SK-N-SH treated with all-trans-retinoic acid at 6 μM for 48 hours (cell line): Measurements from ENCODE around the gene SLC29A3.

Experiments
- ATAC-seq: fragments of 200-7000 bp; cut with Tn5 transposase; 3 replicates; pipeline ENCODE4 v1.9.1; 2020; ENCODE audit warnings: mild to moderate bottlenecking, moderate library complexity
- ARNTL ChIP-seq: fragments of 450-650 bp; formaldehyde crosslinking; IDR thresholded peaks from 2 replicates; pipeline ENCODE4 v1.5.0; 2020; ENCODE audit warnings: low read depth, mild to moderate bottlenecking, moderate library complexity, borderline replicate concordance
- CSDC2 ChIP-seq: fragments of 250-450 bp; sonication (Bioruptor Pico); IDR thresholded peaks from 2 replicates; pipeline ENCODE4 v1.5.0; 2020; ENCODE audit warnings: mild to moderate bottlenecking, moderate library complexity
- ESRRG ChIP-seq: fragments of 250-450 bp; sonication (Bioruptor Pico); IDR thresholded peaks from 2 replicates; pipeline ENCODE4 v1.6.1; 2021; ENCODE audit warnings: mild to moderate bottlenecking
- OSR1 ChIP-seq: fragments of 250-450 bp; sonication (Bioruptor Pico); IDR thresholded peaks from 2 replicates; pipeline ENCODE4 v1.8.0; 2022; ENCODE audit warnings: moderate library complexity, mild to moderate bottlenecking, inconsistent platforms
- PPARA ChIP-seq: fragments of 250-450 bp; sonication (Bioruptor Pico); IDR thresholded peaks from 2 replicates; pipeline ENCODE4 v1.5.0; 2020; ENCODE audit warnings: mild to moderate bottlenecking, borderline replicate concordance
- SNAI2 ChIP-seq: fragments of 250-450 bp; sonication (Bioruptor Pico); IDR thresholded peaks from 2 replicates; pipeline ENCODE4 v1.5.0; 2020; ENCODE audit warnings: mild to moderate bottlenecking, moderate library complexity
- TCF4 ChIP-seq: fragments of 250-450 bp; sonication (Bioruptor Pico); IDR thresholded peaks from 2 replicates; pipeline ENCODE4 v1.8.0; 2021; ENCODE audit warnings: mild to moderate bottlenecking, moderate library complexity, borderline replicate concordance
- TOX ChIP-seq: fragments of 250-450 bp; sonication (Bioruptor Pico); IDR thresholded peaks from 2 replicates; pipeline ENCODE4 v1.8.0; 2021; ENCODE audit warnings: mild to moderate bottlenecking, moderate library complexity, borderline replicate concordance
- ZC3H10 ChIP-seq: fragments of 250-450 bp; sonication (Bioruptor Pico); IDR thresholded peaks from 2 replicates; pipeline ENCODE4 v1.5.1; 2021; ENCODE audit warnings: mild to moderate bottlenecking, moderate library complexity
- ZFP3 ChIP-seq: fragments of 250-450 bp; sonication (Bioruptor Pico); IDR thresholded peaks from 2 replicates; pipeline ENCODE4 v1.5.0; 2020; ENCODE audit warnings: mild to moderate bottlenecking, moderate library complexity
- ZFP30 ChIP-seq: fragments of 450-650 bp; formaldehyde crosslinking; IDR thresholded peaks from 2 replicates; pipeline ENCODE4 v1.5.0; 2022; ENCODE audit warnings: mild to moderate bottlenecking, moderate library complexity
- ZNF8 ChIP-seq: fragments of 450-650 bp; formaldehyde crosslinking; IDR thresholded peaks from 2 replicates; pipeline ENCODE4 v1.5.0; 2020; ENCODE audit warnings: mild to moderate bottlenecking, moderate library complexity
- TF ChIP-seq, protein P1 (sequence below): fragments of 250-450 bp; sonication (Bioruptor Pico); IDR thresholded peaks from 2 replicates; pipeline ENCODE4 v1.5.1; 2020; ENCODE audit warnings: low read depth, mild to moderate bottlenecking, moderate library complexity
- TF ChIP-seq, protein P2 (sequence below): fragments of 250-450 bp; sonication (Bioruptor Pico); IDR thresholded peaks from 2 replicates; pipeline ENCODE4 v1.5.0; 2020; ENCODE audit warnings: mild to moderate bottlenecking, moderate library complexity
- TF ChIP-seq, protein P3 (sequence below): fragments of 250-450 bp; sonication (Bioruptor Pico); IDR thresholded peaks from 2 replicates; pipeline ENCODE4 v1.8.0; 2020; ENCODE audit warnings: mild to moderate bottlenecking, moderate library complexity, borderline replicate concordance
- TF ChIP-seq, protein P4 (sequence below): fragments of 250-450 bp; sonication (Bioruptor Pico); IDR thresholded peaks from 2 replicates; pipeline ENCODE4 v1.5.1; 2021; ENCODE audit warnings: mild to moderate bottlenecking, moderate library complexity
- TF ChIP-seq, protein P5 (sequence below): fragments of 250-450 bp; sonication (Bioruptor Pico); IDR thresholded peaks from 2 replicates; pipeline ENCODE4 v1.8.0; 2021; ENCODE audit warnings: low read depth, mild to moderate bottlenecking, moderate library complexity, borderline replicate concordance

SLC29A3 gene

DNA sequence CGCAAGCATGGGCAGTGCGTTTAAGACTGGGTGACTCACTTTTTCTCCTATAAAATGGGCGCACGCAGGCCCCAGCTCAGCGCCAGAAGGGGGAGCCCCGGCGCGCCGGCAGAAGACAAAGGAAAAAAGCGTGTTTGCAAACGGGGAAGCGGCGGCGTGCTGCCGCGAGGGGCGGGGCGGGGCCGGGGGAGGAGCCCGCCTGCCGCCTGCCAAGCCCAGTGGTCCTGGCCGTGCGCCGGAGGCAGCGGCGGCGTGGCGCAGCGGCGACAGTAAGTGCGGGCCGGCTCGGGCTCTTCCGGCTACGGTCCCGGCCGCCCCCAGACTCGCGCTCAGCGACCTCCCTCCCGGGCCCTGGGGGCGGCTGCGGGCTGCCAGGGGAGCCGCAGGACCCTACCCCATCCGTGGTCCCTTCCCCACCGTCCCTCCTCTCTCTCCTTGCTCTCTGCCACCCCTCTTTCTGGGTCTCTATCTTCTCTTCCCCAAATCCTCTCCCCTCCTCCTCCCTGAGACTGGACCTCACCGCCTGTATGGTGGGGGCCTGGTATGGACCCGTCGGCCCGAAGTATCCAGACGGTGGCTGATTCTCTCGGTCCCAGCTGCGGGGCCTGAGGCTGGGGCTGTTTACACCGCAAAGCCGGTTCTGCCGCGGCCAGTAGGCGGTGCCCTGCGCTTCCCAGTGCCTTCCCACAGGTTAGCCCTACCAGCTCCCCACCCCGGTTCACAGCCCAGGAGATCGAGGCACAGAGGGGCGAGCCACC, at the start of gene SLC29A3:
SLC29A3 (plus strand) TSS at position 218 of the 758 bp plus-strand sequence; CDS start at position 269, 51 bp downstream.
- peak; percentile 93 for ATAC-seq
- 0 out of 2 replicates have a peak, but pooled peaks have one; percentile 13 for TF ChIP-seq ZNF8
- TF ChIP-seq OSR1 (CRISPR knock-in tag), result no peak

DNA sequence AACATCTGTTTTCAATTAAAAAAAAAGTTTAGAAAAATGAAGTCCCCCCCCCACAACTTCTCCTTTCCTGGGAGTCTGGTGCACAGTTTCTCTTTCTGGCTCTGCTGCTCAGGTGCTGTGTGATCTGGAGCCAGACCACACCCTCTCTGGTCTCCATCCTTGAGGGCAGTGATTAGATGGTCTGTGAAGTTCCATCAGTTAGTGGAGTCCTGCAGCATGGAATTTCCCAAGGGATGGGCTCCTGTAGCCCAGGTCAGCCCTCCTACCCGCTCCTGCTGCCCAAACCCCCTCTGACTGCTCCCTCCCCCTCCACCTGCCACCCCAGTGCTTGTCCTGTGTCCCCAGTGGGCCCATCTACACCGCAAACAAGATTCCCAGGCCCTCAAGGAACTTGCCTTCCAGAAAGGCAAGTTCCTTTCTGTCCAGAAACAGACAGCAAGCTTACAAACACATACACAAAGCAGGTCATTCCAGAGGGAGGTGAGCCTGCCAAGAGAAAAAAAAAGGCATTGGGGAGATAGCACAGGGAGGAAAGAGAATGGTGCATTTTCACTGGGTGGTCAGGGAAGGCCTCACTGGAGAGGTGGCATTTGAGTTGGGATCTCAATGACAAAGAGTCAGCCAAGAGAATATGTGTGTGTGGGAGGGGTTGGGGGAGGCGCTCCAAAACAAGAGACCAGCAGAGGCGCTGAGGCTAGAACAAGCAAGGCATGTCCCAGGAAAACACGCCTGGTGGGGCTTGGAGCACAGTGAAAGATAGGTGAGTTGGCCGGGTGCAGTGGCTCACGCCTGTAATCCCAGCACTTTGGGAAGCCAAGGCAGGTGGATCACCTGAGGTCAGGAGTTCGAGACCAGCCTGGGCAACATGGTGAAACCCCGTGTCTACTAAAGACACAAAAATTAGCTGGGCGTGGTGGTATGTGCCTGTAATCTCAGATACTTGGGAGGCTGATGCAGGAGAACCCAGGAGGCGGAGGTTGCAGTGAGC, 49.5 kb upstream of the SLC29A3 start:
- TF ChIP-seq ZFP30 (CRISPR knock-in tag) (no peak), PPARA (no peak), ARNTL (CRISPR knock-in tag) (no peak), ESRRG (no peak), TOX (CRISPR knock-in tag) (no peak), ZNF8 (no peak), ZC3H10 (CRISPR knock-in tag) (no peak), SNAI2 (CRISPR knock-in tag) (no peak), TCF4 (no peak)
- TF ChIP-seq, protein P1, sequence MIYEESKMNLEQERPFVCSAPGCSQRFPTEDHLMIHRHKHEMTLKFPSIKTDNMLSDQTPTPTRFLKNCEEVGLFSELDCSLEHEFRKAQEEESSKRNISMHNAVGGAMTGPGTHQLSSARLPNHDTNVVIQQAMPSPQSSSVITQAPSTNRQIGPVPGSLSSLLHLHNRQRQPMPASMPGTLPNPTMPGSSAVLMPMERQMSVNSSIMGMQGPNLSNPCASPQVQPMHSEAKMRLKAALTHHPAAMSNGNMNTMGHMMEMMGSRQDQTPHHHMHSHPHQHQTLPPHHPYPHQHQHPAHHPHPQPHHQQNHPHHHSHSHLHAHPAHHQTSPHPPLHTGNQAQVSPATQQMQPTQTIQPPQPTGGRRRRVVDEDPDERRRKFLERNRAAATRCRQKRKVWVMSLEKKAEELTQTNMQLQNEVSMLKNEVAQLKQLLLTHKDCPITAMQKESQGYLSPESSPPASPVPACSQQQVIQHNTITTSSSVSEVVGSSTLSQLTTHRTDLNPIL (CRISPR knock-in tag), result no peak
- TF ChIP-seq, protein P2, sequence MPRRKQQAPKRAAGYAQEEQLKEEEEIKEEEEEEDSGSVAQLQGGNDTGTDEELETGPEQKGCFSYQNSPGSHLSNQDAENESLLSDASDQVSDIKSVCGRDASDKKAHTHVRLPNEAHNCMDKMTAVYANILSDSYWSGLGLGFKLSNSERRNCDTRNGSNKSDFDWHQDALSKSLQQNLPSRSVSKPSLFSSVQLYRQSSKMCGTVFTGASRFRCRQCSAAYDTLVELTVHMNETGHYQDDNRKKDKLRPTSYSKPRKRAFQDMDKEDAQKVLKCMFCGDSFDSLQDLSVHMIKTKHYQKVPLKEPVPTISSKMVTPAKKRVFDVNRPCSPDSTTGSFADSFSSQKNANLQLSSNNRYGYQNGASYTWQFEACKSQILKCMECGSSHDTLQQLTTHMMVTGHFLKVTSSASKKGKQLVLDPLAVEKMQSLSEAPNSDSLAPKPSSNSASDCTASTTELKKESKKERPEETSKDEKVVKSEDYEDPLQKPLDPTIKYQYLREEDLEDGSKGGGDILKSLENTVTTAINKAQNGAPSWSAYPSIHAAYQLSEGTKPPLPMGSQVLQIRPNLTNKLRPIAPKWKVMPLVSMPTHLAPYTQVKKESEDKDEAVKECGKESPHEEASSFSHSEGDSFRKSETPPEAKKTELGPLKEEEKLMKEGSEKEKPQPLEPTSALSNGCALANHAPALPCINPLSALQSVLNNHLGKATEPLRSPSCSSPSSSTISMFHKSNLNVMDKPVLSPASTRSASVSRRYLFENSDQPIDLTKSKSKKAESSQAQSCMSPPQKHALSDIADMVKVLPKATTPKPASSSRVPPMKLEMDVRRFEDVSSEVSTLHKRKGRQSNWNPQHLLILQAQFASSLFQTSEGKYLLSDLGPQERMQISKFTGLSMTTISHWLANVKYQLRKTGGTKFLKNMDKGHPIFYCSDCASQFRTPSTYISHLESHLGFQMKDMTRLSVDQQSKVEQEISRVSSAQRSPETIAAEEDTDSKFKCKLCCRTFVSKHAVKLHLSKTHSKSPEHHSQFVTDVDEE (CRISPR knock-in tag), result no peak
- TF ChIP-seq, protein P3, sequence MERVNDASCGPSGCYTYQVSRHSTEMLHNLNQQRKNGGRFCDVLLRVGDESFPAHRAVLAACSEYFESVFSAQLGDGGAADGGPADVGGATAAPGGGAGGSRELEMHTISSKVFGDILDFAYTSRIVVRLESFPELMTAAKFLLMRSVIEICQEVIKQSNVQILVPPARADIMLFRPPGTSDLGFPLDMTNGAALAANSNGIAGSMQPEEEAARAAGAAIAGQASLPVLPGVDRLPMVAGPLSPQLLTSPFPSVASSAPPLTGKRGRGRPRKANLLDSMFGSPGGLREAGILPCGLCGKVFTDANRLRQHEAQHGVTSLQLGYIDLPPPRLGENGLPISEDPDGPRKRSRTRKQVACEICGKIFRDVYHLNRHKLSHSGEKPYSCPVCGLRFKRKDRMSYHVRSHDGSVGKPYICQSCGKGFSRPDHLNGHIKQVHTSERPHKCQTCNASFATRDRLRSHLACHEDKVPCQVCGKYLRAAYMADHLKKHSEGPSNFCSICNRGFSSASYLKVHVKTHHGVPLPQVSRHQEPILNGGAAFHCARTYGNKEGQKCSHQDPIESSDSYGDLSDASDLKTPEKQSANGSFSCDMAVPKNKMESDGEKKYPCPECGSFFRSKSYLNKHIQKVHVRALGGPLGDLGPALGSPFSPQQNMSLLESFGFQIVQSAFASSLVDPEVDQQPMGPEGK, result no peak
- TF ChIP-seq, protein P4, sequence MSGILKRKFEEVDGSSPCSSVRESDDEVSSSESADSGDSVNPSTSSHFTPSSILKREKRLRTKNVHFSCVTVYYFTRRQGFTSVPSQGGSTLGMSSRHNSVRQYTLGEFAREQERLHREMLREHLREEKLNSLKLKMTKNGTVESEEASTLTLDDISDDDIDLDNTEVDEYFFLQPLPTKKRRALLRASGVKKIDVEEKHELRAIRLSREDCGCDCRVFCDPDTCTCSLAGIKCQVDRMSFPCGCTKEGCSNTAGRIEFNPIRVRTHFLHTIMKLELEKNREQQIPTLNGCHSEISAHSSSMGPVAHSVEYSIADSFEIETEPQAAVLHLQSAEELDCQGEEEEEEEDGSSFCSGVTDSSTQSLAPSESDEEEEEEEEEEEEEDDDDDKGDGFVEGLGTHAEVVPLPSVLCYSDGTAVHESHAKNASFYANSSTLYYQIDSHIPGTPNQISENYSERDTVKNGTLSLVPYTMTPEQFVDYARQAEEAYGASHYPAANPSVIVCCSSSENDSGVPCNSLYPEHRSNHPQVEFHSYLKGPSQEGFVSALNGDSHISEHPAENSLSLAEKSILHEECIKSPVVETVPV (CRISPR knock-in tag), result no peak
- TF ChIP-seq, protein P5, sequence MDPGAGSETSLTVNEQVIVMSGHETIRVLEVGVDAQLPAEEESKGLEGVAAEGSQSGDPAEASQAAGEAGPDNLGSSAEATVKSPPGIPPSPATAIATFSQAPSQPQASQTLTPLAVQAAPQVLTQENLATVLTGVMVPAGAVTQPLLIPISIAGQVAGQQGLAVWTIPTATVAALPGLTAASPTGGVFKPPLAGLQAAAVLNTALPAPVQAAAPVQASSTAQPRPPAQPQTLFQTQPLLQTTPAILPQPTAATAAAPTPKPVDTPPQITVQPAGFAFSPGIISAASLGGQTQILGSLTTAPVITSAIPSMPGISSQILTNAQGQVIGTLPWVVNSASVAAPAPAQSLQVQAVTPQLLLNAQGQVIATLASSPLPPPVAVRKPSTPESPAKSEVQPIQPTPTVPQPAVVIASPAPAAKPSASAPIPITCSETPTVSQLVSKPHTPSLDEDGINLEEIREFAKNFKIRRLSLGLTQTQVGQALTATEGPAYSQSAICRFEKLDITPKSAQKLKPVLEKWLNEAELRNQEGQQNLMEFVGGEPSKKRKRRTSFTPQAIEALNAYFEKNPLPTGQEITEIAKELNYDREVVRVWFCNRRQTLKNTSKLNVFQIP (CRISPR knock-in tag), result no peak
- TF ChIP-seq, all 23 proteins: peak for 0
- peak; percentile 19 for ATAC-seq

DNA sequence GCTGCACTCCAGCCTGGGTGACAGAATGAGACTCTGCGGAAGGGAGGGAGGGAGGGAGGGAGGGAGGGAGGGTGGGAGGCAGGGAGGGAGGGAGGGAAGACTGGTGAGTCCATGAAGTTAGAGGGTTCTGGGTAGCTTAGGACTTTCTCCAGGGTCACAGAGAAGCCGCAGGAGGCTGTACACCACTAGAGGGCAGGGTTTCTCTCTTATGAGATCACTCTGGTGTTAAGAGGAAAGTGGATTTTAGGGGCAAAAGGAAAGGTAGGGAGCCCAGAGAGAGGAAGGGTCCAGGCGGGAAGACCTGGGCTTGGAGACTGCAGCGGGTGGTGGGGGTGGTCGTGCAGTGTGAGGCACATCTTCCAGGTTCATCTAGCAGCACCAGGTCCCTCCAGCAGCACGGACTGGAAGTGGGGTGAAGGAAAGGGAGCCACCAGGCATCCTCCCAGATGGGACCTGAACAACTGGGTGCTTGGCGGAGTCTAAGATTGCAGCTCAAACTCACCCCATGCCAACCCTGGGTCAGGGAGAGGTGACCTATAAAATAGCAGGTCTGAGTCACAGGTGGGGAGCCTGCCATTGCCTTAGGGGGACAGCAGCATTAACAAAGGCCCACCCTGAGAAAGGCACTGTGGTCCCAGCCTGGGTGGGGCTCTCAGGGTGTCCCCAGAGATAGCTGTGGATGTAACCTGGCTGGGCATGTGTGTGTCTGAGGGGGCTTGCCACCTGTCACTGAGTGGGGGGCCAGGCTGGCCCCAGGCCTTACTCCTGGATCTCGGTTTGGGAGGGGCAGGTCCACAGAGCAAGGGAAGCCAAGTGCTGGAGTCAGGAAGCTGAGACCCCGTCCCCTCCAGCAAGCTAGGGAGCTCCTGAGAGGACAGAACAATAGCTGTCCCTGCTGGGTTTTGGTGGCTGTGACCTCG, 48.5 kb upstream of the SLC29A3 start:
- TF ChIP-seq, protein P4 (CRISPR knock-in tag), result no peak
- TF ChIP-seq ARNTL (CRISPR knock-in tag), result no peak
- TF ChIP-seq, protein P5 (CRISPR knock-in tag), result no peak
- TF ChIP-seq ZFP3 (CRISPR knock-in tag), result no peak
- no peak for TF ChIP-seq TOX (CRISPR knock-in tag)
- no peak for TF ChIP-seq CSDC2
- peak; percentile 77 for ATAC-seq
